AML-193 (cell line): ENCODE measurements around the gene HSPG2.
A peak's percentile ranks its signal among the peaks of the same experiment; 100 is the strongest.
"Not testable (repeated sequence)": the region's sequence is repeated elsewhere in the genome, so short reads cannot be mapped to it uniquely, and the experiment has no call there.

Experiments
- DNase-seq, 2 experiments: peaks; one replicate each; lab custom pipeline; 2025; lab: John Stamatoyannopoulos, UW

Gene HSPG2

GRCh38 chr1:21932127-21932526 lies 5.0 kb downstream of the HSPG2 start:
- peak in 1 of 2 experiments; percentile 5 for DNase-seq

GRCh38 chr1:21931171-21932093 lies 5.7 kb downstream of the HSPG2 start:
- no peak for DNase-seq

- DNase-seq = no peak
Measured at GRCh38 chr1:21930629-21931170, 6.4 kb downstream of the HSPG2 start.

GRCh38 chr1:21930080-21930571 lies 7.0 kb downstream of the HSPG2 start:
- no peak for DNase-seq

GRCh38 chr1:21927533-21928237 lies 9.4 kb downstream of the HSPG2 start:
- no peak for DNase-seq

- DNase-seq = no peak
Measured at GRCh38 chr1:21926814-21927532, 10.1 kb downstream of the HSPG2 start.

GRCh38 chr1:21926065-21926464 lies 11.0 kb downstream of the HSPG2 start:
- no peak for DNase-seq

- DNase-seq = no peak
Measured at GRCh38 chr1:21925334-21925940, 11.7 kb downstream of the HSPG2 start.

GRCh38 chr1:21924503-21925005 lies 12.6 kb downstream of the HSPG2 start:
- DNase-seq = peak; percentile 77 to 79

GRCh38 chr1:21922090-21923013 lies 14.8 kb downstream of the HSPG2 start:
- no peak for DNase-seq

GRCh38 chr1:21921100-21921875 lies 15.8 kb downstream of the HSPG2 start:
- DNase-seq = no peak

GRCh38 chr1:21919520-21919919 lies 17.6 kb downstream of the HSPG2 start:
- no peak for DNase-seq

GRCh38 chr1:21917239-21917631 lies 19.9 kb downstream of the HSPG2 start:
- not testable (repeated sequence) for DNase-seq

GRCh38 chr1:21916447-21917238 lies 20.5 kb downstream of the HSPG2 start:
- no peak for DNase-seq

- DNase-seq = no peak
Measured at GRCh38 chr1:21914880-21915640, 22.1 kb downstream of the HSPG2 start.

- DNase-seq = no peak
Measured at GRCh38 chr1:21914450-21914849, 22.7 kb downstream of the HSPG2 start.

- no peak for DNase-seq
Measured at GRCh38 chr1:21913763-21914162, 23.3 kb downstream of the HSPG2 start.

GRCh38 chr1:21913258-21913657 lies 23.9 kb downstream of the HSPG2 start:
- DNase-seq = no peak
